Stimulated activated CD8-positive, alpha-beta memory T cell treated with anti-CD3 and anti-CD28 coated beads, Interleukin-7, amount 100 ng/mL, for 48 hours (primary cell): ENCODE data around the gene PTH2R.
"Not testable (repeated sequence)": the region's sequence is repeated elsewhere in the genome, so short reads cannot be mapped to it uniquely, and the experiment has no call there.

Experiments used
- DNase-seq, 2 donors: peaks; one replicate each; pipeline ENCODE4 v3.0.0-alpha.2; 2020; ENCODE audit warnings: low read depth in 1 of 2; ENCODE audit errors: extremely low read depth in 1 of 2

The PTH2R gene

GRCh38 chr2:208406474-208407451 lies at the start of gene PTH2R:
Gene PTH2R, plus strand, starts transcription at chr2:208406792. Its CDS starts 252 bp downstream, at chr2:208407044.
- DNase-seq: no peak

GRCh38 chr2:208356846-208357574 lies 49.6 kb upstream of the PTH2R start:
- DNase-seq: no peak

DNA sequence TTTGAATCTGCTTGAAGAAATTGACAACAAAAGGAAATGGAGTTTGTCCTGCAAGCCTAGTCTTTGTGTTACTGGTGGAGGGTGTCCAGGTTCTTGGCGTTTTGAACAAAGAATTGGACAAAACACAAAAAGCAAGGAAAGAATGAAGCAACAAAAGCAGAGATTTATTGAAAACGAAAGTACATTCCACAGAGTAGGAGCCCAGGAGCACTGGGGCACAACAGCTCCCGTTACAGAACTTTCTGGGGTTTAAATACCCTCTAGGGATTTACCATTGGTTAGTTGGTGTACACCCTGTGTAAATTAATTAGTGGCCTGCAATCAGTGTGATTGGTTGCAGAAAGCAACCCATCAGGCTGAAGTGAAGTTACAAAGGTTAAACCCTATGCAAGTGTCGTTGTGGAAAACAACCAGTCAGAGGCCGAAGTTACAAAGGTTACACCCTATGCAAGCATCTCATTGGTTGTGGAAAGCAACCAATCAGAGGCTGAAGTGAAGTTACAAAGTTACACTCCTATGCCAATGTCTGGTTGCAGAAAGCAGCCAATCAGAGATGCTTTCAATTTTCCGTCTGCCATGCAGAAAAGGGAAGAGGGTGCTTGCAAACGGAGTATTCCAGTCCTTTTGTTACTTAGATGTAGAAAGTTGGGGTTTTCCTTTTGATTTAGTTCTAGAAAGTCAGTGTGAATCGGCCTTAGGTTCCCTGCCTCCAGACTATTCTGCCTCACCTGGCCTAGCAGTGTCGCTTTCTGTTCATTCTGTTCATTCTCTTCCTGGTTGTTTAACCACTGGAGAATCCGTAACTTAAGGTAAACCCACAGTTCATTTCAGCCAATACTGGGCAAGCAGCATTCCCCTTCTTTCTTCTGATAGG lies 47.6 kb upstream of the PTH2R start:
- DNase-seq: no peak

GRCh38 chr2:208359632-208359986 lies 47.0 kb upstream of the PTH2R start:
- DNase-seq: no peak

- DNase-seq: no peak
Measured at GRCh38 chr2:208360259-208361076, 46.1 kb upstream of the PTH2R start.

- no peak for DNase-seq
Measured at GRCh38 chr2:208361077-208361441, 45.5 kb upstream of the PTH2R start.

- no peak for DNase-seq
Measured at GRCh38 chr2:208363485-208363884, 43.1 kb upstream of the PTH2R start.

DNA sequence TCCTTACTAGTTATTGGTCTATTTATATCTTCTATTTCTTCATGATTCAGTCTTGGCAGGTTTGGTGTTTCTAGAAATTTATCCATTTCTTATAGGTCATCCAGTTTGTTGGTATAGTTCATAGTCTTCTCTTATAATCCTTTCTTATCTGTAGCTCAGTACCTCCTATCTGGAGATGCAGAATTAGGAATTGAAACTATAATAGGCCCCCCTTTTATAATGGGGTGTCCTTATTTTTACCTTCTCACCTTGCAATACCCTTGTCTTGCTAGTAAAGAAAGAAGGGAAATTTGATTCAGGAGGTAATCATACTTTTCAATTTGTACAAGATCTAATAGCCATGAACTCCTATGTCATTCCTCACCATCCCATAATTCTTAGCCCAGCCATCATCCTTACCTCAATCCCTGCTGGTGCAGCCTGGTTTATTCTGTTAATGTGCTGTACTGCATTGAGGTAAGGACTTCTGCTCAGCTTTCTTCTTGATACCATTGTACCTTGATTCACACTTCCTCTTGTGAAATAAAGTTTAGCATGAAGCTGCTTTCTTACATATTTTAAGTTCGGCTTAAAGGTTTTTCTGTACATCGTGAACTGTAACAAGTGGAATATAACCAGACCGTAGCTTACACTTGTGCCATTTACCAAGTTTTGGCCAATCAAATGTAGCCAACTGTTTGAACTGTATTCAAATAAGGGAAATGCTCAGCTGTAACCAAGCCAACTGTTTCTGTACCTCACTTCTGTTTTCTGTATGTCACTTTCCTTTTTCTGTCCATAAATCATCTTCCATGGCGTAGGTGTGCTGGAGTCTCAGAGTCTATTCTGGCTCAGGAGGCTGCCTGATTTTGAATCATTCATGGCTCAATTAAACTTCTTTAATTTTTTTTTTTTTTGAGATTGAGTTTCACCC lies 40.1 kb upstream of the PTH2R start:
- DNase-seq: no peak

DNA sequence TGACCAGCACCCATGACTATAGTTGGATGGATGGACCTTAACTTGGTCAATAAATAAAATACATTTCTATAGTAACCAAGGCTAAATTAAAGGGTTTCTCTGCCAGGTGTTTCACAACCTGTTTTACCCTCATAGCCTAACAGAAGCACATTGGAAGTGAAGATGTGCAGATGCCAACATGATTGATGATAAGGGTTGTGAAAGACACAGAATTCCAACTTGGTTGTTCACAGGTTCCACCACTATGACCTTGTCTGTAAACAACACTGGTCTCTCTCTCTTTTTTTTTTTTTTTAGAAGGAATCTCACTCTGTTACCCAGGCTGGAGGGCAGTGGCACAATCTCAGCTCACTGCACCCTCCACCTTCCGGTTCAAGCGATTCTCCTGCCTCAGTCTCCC lies 37.5 kb upstream of the PTH2R start:
- DNase-seq: no peak

GRCh38 chr2:208370881-208371633 lies 35.5 kb upstream of the PTH2R start:
- DNase-seq: no peak

- no peak for DNase-seq
Measured at GRCh38 chr2:208371634-208371935, 35.0 kb upstream of the PTH2R start.

DNA sequence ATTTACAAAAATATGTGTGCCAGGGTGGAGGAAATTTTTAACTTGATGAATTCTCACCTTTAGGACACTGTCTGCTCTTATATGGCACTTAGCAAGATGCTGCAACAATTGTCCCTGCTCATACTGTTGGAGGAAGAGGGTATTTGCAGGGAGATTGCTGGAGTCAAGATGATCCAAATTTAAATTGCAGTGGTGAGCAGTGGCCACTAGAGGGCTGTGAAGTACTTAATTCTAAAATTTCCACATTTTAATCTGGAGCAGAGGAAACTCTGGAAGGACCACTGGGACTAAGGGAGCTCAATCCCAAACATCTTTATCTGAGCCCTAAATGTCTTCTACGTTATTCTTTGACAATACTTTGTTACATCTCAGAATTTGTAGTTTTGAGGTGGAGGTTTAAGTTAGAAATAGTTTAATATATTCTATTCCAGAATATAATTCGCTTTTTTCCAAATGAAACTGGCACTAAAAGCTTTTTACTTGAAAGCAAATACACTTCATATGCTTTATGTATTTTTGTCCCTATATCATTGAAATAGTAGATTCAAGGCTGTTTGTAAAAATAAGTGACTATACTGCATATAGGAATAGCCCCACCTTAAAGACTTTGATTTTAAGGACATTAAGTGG lies 33.0 kb upstream of the PTH2R start:
- no peak for DNase-seq

- no peak for DNase-seq
Measured at GRCh38 chr2:208375491-208376068, 31.0 kb upstream of the PTH2R start.

DNA sequence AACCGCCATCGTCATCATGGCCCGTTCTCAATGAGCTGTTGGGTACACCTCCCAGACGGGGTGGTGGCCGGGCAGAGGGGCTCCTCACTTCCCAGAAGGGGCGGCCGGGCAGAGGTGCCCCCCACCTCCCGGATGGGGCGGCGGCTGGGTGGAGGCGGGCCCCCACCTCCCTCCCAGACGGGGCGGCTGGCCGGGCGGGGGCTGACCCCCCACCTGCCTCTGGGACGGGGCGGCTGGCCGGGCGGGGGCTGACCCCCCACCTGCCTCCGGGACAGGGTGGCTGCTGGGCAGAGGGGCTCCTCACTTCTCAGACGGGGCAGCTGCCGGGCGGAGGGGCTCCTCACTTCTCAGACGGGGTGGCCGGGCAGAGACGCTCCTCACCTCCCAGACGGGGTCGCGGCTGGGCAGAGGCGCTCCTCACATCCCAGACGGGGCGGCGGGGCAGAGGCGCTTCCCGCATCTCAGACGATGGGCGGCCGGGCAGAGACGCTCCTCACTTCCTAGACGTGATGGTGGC lies 29.2 kb upstream of the PTH2R start:
- not testable (repeated sequence) for DNase-seq

DNA sequence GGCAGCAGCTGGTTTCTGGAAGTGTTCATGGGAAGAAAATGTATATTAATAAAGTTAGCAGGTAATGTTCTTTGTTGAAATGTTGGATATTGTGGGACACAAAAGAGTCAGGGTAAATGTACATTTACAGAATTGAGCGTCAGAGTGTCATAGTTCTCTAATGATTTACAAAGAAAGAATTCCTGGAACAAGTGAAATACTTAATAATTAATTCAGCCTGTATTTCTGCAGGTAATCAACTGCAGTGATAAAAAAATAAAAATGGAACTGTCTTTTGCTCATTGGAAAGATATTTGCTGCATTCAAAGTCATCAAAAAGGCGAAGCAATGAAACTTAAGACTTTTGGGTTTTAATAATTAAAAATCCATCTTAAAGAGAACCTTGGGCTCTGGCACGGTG lies 27.4 kb upstream of the PTH2R start:
- DNase-seq: no peak

DNA sequence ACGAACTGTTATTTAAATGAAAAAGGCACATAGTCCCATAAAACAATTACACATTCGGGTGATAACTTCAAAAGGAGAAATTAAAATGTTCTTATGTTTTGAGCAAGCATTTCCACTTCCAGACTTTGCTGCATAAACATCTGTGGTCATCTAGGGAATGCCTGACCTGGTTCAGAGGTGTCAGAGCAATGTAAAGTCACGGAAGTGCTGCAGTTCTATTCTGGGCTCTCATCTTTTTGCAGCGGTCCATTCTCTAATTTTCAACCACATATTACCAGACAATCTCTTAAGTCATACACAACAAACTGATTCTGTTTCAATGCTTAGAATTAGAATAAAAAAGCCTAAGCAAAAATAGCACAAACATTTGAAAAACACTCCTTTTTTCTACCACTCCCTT lies 22.0 kb upstream of the PTH2R start:
- DNase-seq: no peak

- no peak for DNase-seq
Measured at GRCh38 chr2:208386541-208386940, 20.1 kb upstream of the PTH2R start.

- no peak for DNase-seq
Measured at GRCh38 chr2:208389940-208390339, 16.7 kb upstream of the PTH2R start.
